Left lung (tissue), 10 donors: ENCODE data around the gene TRPT1. TPM values are rescaled to one million over a fixed set of nuclear protein-coding genes. Genes with fewer than 3 reads are reported as not detected.

ENCODE experiments used
- ATAC-seq: fragments of 200-7000 bp; cut with Tn5 transposase; one replicate; pipeline ENCODE4 v1.9.1; 2020; ENCODE audit warnings: moderate library complexity
- DNase-seq, 4 donors: peaks; one replicate each; pipeline ENCODE4 v3.0.0-alpha.2; 2013 to 2020
- H3K27ac ChIP-seq, 2 donors: fragments of 200-600 bp; sonication (generic) in 1 of 2; one replicate each; pipeline versions ENCODE4 v1.5.0 to v1.8.0; 2020 to 2021
- H3K27me3 ChIP-seq, 2 donors: fragments of 200-600 bp; sonication (generic) in 1 of 2; one replicate each; pipeline versions ENCODE4 v1.5.0 to v1.8.0; 2020 to 2021
- H3K36me3 ChIP-seq, 2 donors: fragments of 200-600 bp; sonication (generic) in 1 of 2; one replicate each; pipeline versions ENCODE4 v1.5.0 to v1.8.0; 2020 to 2021
- H3K4me1 ChIP-seq, 2 donors: fragments of 200-600 bp; one replicate each; pipeline ENCODE4 v1.8.0; 2021
- H3K4me3 ChIP-seq, 2 donors: fragments of 200-600 bp; sonication (generic) in 1 of 2; one replicate each; pipeline versions ENCODE4 v1.5.0 to v1.8.0; 2020 to 2021; ENCODE audit warnings: mild to moderate bottlenecking in 1 of 2
- H3K9me3 ChIP-seq, 2 donors: fragments of 200-600 bp; sonication (generic) in 1 of 2; one replicate each; pipeline versions ENCODE4 v1.5.0 to v1.8.0; 2020 to 2021
- intact Hi-C, 2 donors: fragments of 100-400 bp; cut with DNase I; formaldehyde crosslinking; loops; one replicate each; pipeline versions ENCODE4 v1.11.2 to v1.14.2; 2022
- polyA plus RNA-seq, 6 donors: library from polyadenylated mRNA; unstranded; fragments of 120-200 nt; gene quantifications; one replicate each; pipeline ENCODE4 v1.2.1, GENCODE V29; 2013; ENCODE audit not compliant: insufficient read length in 6 of 6
- total RNA-seq, 2 donors: library from RNA; stranded (reverse); fragmentation: NEBNext Ultra II Directional; extraction: Animal tissue kit (Norgen Biotek cat#: 25700); gene quantifications; one replicate each; pipeline ENCODE4 v1.2.1, GENCODE V29; 2021
- TF ChIP-seq, protein P1 (sequence below), 2 donors: fragments of 200-600 bp; sonication (generic) in 1 of 2; IDR thresholded peaks; one replicate each; pipeline versions ENCODE4 v1.5.0 to v1.8.0; 2021; ENCODE audit warnings: antibody characterized with exemption in 2 of 2
- donor health status: DM: no; HTN: yes; CAD: no.
- donor health status: DM: no; HTN: no; CAD: no.

The TRPT1 gene
- total and polyA plus RNA-seq, 8 donors = 26.3 to 33.2 (median 28.2) TPM

DNA sequence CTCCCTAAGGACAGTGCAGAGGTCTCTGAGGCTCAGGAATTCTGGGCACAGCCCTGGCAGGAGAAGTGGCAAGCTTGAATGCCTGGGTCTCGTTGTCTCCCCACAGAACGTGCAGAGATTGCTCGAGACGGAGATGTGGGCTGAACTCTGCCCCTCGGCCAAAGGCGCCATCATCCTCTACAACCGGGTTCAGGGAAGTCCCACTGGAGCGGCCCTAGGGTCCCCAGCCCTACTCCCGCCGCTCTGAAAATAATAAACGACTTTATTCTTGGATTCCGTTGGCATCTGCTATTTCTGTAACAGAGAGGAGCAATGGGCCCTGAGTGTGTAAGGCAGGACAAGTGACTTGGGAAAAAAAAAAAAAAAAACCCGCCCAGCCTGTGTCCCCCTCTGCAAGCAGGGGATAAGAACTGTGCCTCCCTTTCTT is 3.8 kb upstream of the TRPT1 start:
- Histone ChIP-seq H3K9me3 (no peaks in the 10 kb centered on the region), H3K4me3 (peak overlapping the region; percentile 81 to 84), H3K27ac (peak overlapping the region; percentile 91), H3K27me3 (peaks cover 0 to 4% of the 10 kb centered on the region in 2 donors), H3K4me1 (peaks cover 43 to 73% of the 10 kb centered on the region in 2 donors), H3K36me3 (no peaks in the 10 kb centered on the region)
- ATAC-seq (no peak), DNase-seq (peak in 1 of 4 donors; percentile 39)
- TF ChIP-seq, protein P1, sequence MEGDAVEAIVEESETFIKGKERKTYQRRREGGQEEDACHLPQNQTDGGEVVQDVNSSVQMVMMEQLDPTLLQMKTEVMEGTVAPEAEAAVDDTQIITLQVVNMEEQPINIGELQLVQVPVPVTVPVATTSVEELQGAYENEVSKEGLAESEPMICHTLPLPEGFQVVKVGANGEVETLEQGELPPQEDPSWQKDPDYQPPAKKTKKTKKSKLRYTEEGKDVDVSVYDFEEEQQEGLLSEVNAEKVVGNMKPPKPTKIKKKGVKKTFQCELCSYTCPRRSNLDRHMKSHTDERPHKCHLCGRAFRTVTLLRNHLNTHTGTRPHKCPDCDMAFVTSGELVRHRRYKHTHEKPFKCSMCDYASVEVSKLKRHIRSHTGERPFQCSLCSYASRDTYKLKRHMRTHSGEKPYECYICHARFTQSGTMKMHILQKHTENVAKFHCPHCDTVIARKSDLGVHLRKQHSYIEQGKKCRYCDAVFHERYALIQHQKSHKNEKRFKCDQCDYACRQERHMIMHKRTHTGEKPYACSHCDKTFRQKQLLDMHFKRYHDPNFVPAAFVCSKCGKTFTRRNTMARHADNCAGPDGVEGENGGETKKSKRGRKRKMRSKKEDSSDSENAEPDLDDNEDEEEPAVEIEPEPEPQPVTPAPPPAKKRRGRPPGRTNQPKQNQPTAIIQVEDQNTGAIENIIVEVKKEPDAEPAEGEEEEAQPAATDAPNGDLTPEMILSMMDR (IDR thresholded peaks at IDR 0.05) = no peak
- intact Hi-C loops = no loop called here

DNA sequence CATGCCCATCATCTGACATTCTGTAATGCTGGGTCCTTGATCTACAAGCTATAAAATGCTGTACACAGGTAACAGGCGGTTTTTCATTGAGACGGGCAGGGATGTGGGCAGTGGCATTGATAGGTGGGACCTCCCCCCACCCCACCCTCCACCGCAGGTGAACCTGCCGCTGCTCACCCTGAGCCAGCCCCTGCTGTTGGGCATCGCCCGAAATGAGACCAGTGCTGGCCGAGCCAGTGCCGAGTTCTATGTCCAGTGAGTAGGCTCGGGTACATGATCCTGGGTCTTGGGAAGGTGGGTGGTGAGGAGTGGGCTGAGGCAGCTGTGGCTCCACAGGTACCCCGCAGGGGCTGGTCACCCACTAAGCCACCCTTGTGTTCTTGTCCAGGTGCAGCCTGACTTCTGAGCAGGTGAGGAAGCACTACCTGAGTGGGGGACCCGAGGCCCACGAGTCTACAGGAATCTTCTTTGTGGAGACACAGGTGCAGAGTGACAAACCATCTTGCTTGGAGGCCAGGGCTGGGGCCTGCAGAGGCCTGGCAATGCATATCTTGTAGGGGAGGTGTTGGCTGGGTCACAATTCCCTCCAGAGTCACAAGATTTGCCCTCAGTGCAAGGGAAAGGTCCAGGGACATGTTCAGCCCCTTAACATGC is 3.2 kb upstream of the TRPT1 start:
- Histone ChIP-seq H3K4me3 (no peak overlapping the region), H3K4me1 (peaks cover 43 to 77% of the 10 kb centered on the region in 2 donors)
- peak in 1 of 4 donors; percentile 76 for DNase-seq

DNA sequence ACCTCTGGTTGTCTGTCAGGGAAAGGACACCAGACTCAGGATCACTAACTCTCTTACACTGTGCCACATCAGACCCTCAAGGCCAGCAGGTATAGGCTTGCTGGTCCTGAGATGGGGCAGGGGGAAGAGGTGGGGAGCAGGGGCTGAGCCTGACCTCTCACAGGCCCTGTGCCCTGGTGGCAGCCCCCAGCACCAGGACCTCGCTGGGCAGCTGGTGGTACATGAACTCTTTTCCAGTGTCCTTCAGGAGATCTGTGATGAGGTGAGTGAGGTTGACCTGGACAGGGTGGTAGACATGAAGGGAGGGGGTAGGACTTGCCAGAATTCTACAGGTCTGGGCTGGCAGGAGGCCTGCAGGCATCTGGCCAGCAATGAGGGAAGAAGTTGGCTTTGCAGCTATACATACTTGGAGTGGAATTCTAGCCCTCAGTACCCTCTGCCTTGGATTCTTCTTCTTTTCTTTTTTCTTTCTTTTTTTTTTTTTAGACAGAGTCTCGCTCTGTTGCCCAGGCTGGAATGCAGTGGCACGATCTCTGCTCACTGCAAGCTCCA is 1.5 kb upstream of the TRPT1 start:
- TF ChIP-seq, protein P1 (IDR thresholded peaks at IDR 0.05) = no peak
- Histone ChIP-seq H3K36me3 (peaks cover 0 to 23% of the 10 kb centered on the region in 2 donors), H3K9me3 (no peaks in the 10 kb centered on the region), H3K27ac (peak overlapping the region in 1 of 2 donors; percentile 86), H3K4me3 (peak overlapping the region; percentile 72 to 75), H3K4me1 (peaks cover 34 to 68% of the 10 kb centered on the region in 2 donors), H3K27me3 (no peaks in the 10 kb centered on the region)
- ATAC-seq (no peak), DNase-seq (peak in 1 of 4 donors; percentile 50)
- intact Hi-C loops = no loop called here

More for the DNA sequence above, 3.2 kb upstream of the TRPT1 start:
- intact Hi-C loops = no loop called here
- Histone ChIP-seq H3K9me3 (no peaks in the 10 kb centered on the region), H3K27me3 (peaks cover 0 to 4% of the 10 kb centered on the region in 2 donors), H3K27ac (peak overlapping the region; percentile 91), H3K36me3 (peaks cover 0 to 5% of the 10 kb centered on the region in 2 donors)
- ATAC-seq = no peak
- TF ChIP-seq, protein P1 (IDR thresholded peaks at IDR 0.05) = no peak

DNA sequence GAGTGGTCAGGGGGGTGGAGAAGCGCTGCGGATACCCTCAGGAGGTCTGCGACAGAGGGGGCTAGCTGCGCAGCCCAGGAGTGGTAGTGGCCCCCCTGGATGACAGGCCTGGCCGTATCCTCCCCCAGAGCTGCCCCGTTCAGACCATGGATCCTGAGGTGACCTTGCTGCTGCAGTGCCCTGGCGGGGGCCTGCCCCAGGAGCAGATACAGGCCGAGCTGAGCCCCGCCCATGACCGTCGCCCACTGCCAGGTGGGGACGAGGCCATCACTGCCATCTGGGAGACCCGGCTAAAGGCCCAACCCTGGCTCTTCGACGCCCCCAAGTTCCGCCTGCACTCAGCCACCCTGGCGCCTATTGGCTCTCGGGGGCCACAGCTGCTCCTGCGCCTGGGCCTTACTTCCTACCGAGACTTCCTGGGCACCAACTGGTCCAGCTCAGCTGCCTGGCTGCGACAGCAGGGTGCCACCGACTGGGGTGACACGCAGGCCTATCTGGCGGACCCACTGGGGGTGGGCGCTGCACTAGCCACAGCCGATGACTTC is 593 bp upstream of the TRPT1 start:
- Histone ChIP-seq H3K4me3 (peak overlapping the region; percentile 72 to 75), H3K27ac (peak overlapping the region; percentile 80 to 86), H3K27me3 (no peaks in the 10 kb centered on the region), H3K36me3 (peaks cover 0 to 31% of the 10 kb centered on the region in 2 donors), H3K9me3 (no peaks in the 10 kb centered on the region), H3K4me1 (peaks cover 34 to 60% of the 10 kb centered on the region in 2 donors)
- TF ChIP-seq, protein P1 (IDR thresholded peaks at IDR 0.05) = no peak
- ATAC-seq = peak; percentile 53
- peak in 3 of 4 donors; percentile 27 to 88 (median 76) for DNase-seq
- intact Hi-C loops = no loop called here
